Measurements from ENCODE around the gene CASZ1. TPM values are rescaled to one million over a fixed set of nuclear protein-coding genes. Genes with fewer than 3 reads are reported as not detected.
A peak's percentile ranks its signal among the peaks of the same experiment; 100 is the strongest.

CASZ1 gene
- total and polyA plus RNA-seq, 4 experiments from 2014 or later: 0.13 to 8.8 (median 4.7) TPM

DNA sequence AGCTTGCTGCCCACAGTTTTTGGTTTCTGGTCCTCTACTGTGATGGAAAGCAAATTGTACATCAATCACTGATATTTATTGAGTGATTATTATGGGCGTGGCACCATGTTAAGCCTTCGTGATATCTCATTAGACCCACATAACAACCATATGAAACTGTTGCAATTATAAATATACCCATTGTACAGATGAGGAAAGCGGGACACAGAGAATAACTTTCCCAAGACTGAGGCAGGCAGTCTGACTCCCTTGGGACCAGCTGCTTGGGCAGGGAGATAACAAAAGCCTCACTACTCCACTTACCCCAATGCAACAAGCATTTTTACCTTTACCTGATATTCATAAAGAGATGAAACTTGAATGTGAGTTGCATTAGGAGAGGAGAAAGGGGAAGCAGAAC is 4.3 kb upstream of the CASZ1 start:
- Mint-ChIP-seq H3K4me1 (peaks cover 0 to 9% (median 2%) of the 10 kb centered on the region in 4 donors), H3K27me3 (peaks cover 29 to 43% of the 10 kb centered on the region in 2 donors), H3K9me3 (no peaks in the 10 kb centered on the region), H3K36me3 (no peaks in the 10 kb centered on the region), H3K27ac (no peak overlapping the region), H3K4me3 (no peak overlapping the region)
- ChIA-PET CTCF (ENCODE audit: partially characterized antibody) (no interaction called here), POLR2A (ENCODE audit: partially characterized antibody) (no interaction called here)
- peaks cover 9% of the 10 kb centered on the region for H3K27me3 ChIP-seq (ENCODE audit: insufficient read depth, low read length)
- intact Hi-C loops (cut with micrococcal nuclease): no loop called here
- no peak overlapping the region for H3K4me3 ChIP-seq (ENCODE audit: low read length in 2 of 2)
- H3K36me3 ChIP-seq (ENCODE audit: insufficient read depth, low read length): no peaks in the 10 kb centered on the region
- no peaks in the 10 kb centered on the region for H3K9me3 ChIP-seq (ENCODE audit: control insufficient read depth in 1 of 2, low read length in 2 of 2)
- DNase-seq: no peak
- no peak overlapping the region for H3K27ac ChIP-seq (ENCODE audit: low read depth, low read length)
- H3K4me1 ChIP-seq (ENCODE audit: insufficient read depth, low read length): peaks cover under 1% of the 10 kb centered on the region

DNA sequence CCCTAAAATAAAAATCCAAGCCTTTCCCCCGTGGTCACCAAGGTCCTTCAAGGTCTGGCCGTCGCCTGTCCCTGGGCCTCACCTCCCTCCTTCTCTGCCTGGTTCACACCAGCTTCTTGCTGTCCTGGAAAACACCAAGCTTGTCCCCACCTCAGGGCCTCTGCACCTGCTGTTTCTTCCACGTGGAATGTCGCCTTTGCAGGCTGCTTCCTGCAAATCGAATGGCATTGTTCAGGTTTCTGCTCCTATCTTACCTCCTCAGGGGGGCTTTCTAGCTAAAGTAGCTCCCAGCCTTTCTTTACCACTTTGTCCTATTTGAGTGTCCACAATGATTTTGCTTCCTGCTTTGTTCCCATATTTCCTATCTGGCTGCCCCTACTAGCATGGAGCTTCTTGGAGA is 3.3 kb upstream of the CASZ1 start:
- Mint-ChIP-seq H3K9me3 (peaks cover 0 to 1% (median 0%) of the 10 kb centered on the region in 8 donors), H3K36me3 (no peaks in the 10 kb centered on the region), H3K4me3 (no peak overlapping the region), H3K4me1 (peaks cover 0 to 10% (median 6%) of the 10 kb centered on the region in 4 donors), H3K27ac (no peak overlapping the region), H3K27me3 (peaks cover 31 to 47% of the 10 kb centered on the region in 2 donors)
- no peak for DNase-seq
- Histone ChIP-seq H3K27me3 (ENCODE audit: insufficient read depth, low read length) (peaks cover 9% of the 10 kb centered on the region), H3K9me3 (ENCODE audit: control insufficient read depth in 1 of 2, low read length in 2 of 2) (no peaks in the 10 kb centered on the region), H3K4me1 (ENCODE audit: insufficient read depth, low read length) (peaks cover 7% of the 10 kb centered on the region), H3K4me3 (ENCODE audit: low read length in 2 of 2) (no peak overlapping the region), H3K27ac (ENCODE audit: low read depth, low read length) (no peak overlapping the region), H3K36me3 (ENCODE audit: insufficient read depth, low read length) (no peaks in the 10 kb centered on the region)
- intact Hi-C loops (cut with micrococcal nuclease): no loop called here
- ChIA-PET POLR2A (ENCODE audit: partially characterized antibody) (no interaction called here), CTCF (ENCODE audit: partially characterized antibody) (no interaction called here)

DNA sequence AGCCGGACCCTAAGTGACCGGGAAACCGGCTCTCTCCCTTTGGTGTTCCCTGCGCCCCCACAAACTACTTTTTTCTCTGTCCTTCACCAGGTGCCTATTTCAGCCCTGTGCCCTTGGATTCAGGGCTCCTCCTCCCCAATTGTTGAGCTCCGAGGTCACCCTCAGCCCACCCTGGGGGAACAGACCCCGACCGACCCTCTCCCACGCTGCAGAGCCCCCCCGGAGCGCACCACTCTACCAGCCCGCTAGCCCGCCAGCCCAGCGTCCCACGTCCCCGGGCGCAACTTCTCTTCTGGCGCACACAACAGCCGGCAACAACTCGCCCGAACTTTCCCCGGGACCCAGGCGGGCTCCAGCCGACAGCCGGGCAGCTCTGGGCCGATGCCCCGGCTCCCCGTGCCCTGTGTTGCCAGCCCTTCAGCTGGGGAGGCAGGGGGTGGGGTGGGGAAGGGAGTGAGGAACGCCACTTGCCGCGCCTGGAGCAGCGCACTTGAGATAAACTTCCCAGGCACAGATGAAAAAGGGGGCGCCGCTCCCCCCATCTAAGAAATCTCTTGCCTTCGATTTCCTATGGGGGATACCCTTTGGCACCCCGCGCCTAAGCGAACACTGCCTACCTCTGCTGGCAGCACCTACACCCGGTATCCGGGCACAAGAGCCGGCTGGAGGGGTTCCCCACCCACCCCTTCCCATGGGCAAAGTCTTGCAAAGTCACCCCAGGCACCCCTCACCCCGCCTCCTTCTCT is 997 bp downstream of the CASZ1 start:
- H3K27me3 ChIP-seq (ENCODE audit: insufficient read depth, low read length): peaks cover 20% of the 10 kb centered on the region

DNA sequence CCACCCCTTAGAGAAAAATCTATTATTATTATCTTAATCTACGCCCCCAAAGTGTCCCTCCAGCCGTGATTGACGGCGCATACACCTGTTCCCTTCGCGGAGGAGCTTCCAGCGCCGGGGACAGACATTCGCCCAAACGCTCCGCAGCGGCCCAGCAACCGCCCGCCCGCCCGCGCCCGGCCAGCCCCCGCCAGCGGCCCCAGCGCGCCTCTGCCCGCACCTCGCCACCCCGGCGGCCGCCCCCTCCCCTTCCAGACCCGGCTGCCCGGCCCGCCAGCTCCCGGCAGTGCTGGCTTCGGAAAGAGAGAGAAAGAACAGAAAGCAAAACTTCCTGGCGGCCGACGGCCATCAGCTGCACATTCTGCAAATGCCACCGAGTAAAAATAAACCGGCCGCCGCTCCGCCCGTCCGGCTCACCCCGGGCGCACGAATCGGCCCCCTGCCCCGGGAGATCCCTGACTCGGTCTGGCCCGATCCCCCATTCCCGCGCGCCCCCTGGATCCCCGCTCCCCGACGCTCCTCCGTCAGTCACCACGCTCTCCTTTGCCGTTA is 1.6 kb downstream of the CASZ1 start:
- Mint-ChIP-seq H3K9me3 (peaks cover 0 to 1% (median 0%) of the 10 kb centered on the region in 8 donors), H3K27ac (no peak overlapping the region), H3K4me3 (peak overlapping the region; percentile 52 to 84 (median 74)), H3K4me1 (peaks cover 7 to 23% (median 14%) of the 10 kb centered on the region in 4 donors), H3K27me3 (peaks cover 34 to 38% of the 10 kb centered on the region in 2 donors), H3K36me3 (no peaks in the 10 kb centered on the region)
- POLR2A ChIA-PET (ENCODE audit: partially characterized antibody): no interaction called here
- Histone ChIP-seq H3K27me3 (ENCODE audit: insufficient read depth, low read length) (peaks cover 23% of the 10 kb centered on the region), H3K4me1 (ENCODE audit: insufficient read depth, low read length) (peaks cover 22% of the 10 kb centered on the region), H3K9me3 (ENCODE audit: control insufficient read depth in 1 of 2, low read length in 2 of 2) (no peaks in the 10 kb centered on the region), H3K36me3 (ENCODE audit: insufficient read depth, low read length) (no peaks in the 10 kb centered on the region), H3K27ac (ENCODE audit: low read depth, low read length) (no peak overlapping the region), H3K4me3 (ENCODE audit: low read length in 2 of 2) (no peak overlapping the region)
- CTCF ChIA-PET (ENCODE audit: partially characterized antibody): no interaction called here
- no peak for DNase-seq
- intact Hi-C loops (cut with micrococcal nuclease): no loop called here

More for the DNA sequence above, 997 bp downstream of the CASZ1 start:
- no peaks in the 10 kb centered on the region for H3K36me3 ChIP-seq (ENCODE audit: insufficient read depth, low read length)
- ChIA-PET POLR2A (ENCODE audit: partially characterized antibody) (no interaction called here), CTCF (ENCODE audit: partially characterized antibody) (no interaction called here)
- Mint-ChIP-seq H3K4me1 (peaks cover 7 to 23% (median 14%) of the 10 kb centered on the region in 4 donors), H3K4me3 (peak overlapping the region; percentile 52 to 84 (median 74)), H3K27ac (no peak overlapping the region), H3K27me3 (peaks cover 37 to 42% of the 10 kb centered on the region in 2 donors), H3K9me3 (peaks cover 0 to 1% (median 0%) of the 10 kb centered on the region in 8 donors), H3K36me3 (no peaks in the 10 kb centered on the region)
- peaks cover 22% of the 10 kb centered on the region for H3K4me1 ChIP-seq (ENCODE audit: insufficient read depth, low read length)
- H3K27ac ChIP-seq (ENCODE audit: low read depth, low read length): no peak overlapping the region
- intact Hi-C loops (cut with micrococcal nuclease): no loop called here
- no peaks in the 10 kb centered on the region for H3K9me3 ChIP-seq (ENCODE audit: control insufficient read depth in 1 of 2, low read length in 2 of 2)
- no peak overlapping the region for H3K4me3 ChIP-seq (ENCODE audit: low read length in 2 of 2)
- no peak for DNase-seq

DNA sequence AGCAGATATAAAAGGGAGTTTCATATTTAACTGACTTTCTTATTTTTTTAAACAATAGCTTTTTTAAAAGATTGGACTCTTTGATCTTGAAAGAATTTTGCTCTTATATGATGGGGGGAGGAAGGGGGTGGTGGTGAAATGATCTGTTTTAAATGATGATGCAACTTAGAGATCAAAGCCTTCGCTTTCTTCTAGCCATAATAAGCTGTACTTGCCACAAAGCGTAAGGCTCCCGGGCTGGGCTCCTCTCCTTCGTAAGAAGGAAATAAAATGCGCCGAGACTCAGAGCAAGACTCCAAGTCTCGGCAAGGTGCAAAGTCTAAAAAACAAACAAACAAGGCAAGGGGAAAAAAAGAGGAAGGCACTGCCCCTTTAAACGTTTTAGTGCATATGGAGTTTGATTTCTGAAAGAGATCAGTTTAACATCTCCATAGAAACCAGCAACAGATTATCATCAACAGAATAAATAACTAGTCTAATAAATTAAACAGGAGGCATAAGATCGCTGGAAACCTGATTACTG is 3.3 kb downstream of the CASZ1 start:
- H3K9me3 Mint-ChIP-seq: peaks cover 0 to 1% (median 0%) of the 10 kb centered on the region in 8 donors
- H3K27me3 Mint-ChIP-seq: peaks cover 24 to 26% of the 10 kb centered on the region in 2 donors
- H3K9me3 ChIP-seq (ENCODE audit: control insufficient read depth in 1 of 2, low read length in 2 of 2): no peaks in the 10 kb centered on the region
- no peaks in the 10 kb centered on the region for H3K36me3 ChIP-seq (ENCODE audit: insufficient read depth, low read length)
- H3K4me3 ChIP-seq (ENCODE audit: low read length in 2 of 2): no peak overlapping the region
- H3K4me1 Mint-ChIP-seq: peaks cover 7 to 23% (median 14%) of the 10 kb centered on the region in 4 donors
- ChIA-PET CTCF (ENCODE audit: partially characterized antibody) (no interaction called here), POLR2A (ENCODE audit: partially characterized antibody) (interaction anchor here (0.6 kb wide), 1 partner anchor 395 kb away, joined by 4 read pairs; no protein-coding TSS in a partner anchor)
- H3K27ac Mint-ChIP-seq: no peak overlapping the region
- H3K27ac ChIP-seq (ENCODE audit: low read depth, low read length): no peak overlapping the region
- peaks cover 22% of the 10 kb centered on the region for H3K4me1 ChIP-seq (ENCODE audit: insufficient read depth, low read length)
- intact Hi-C loops (cut with micrococcal nuclease): no loop called here
- H3K27me3 ChIP-seq (ENCODE audit: insufficient read depth, low read length): peaks cover 27% of the 10 kb centered on the region
- H3K4me3 Mint-ChIP-seq: peak overlapping the region in 7 of 8 donors; percentile 23 to 71 (median 68)
- DNase-seq: no peak
- H3K36me3 Mint-ChIP-seq: no peaks in the 10 kb centered on the region

DNA sequence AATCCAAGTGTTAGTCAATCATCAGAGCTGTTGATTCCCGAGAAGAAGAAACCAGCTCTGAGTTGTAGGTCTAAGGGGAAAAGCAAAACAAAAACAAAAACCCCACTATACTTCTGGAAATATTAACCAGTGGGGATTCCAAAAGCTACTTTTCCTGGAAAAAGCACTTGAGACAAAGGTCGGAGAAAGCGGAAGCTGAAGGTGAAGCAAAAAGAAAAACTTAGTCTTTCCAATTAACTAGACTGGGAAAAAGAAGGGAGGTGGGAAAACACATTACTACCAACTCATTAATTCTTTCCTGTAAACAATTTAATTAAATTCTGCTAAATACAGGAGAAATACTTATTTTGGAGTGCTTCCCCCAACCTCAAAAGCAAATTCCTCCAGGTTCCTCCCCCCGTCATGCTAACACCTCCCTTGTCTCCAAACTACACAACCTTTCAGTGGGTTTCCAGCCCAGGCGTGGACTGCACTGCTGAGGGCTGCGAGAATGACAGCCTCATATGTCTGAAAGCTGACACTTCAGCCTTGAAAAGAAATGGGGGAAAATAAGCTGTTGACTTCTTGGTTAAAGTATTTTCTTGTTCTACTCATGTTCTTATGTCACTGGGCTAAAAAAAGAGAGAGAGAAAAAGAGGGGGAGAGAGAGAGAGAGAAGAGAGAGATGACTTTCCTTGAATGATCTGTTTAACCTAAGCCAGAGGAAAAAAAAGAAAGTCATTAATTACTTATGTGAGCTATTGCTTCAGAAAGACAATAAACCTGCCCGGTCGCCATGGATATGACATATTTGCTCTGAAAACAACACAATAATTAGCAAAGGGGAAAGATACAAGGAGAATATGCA is 5.1 kb downstream of the CASZ1 start:
- CTCF ChIA-PET (ENCODE audit: partially characterized antibody): no interaction called here
- H3K27me3 ChIP-seq (ENCODE audit: insufficient read depth, low read length): peaks cover 19% of the 10 kb centered on the region
- intact Hi-C loops (cut with micrococcal nuclease): no loop called here

More for the DNA sequence above, 5.1 kb downstream of the CASZ1 start:
- H3K4me1 ChIP-seq (ENCODE audit: insufficient read depth, low read length): peaks cover 22% of the 10 kb centered on the region
- Mint-ChIP-seq H3K9me3 (peaks cover 0 to 1% (median 0%) of the 10 kb centered on the region in 8 donors), H3K4me3 (no peak overlapping the region), H3K27ac (no peak overlapping the region), H3K4me1 (peaks cover 7 to 20% (median 14%) of the 10 kb centered on the region in 4 donors), H3K27me3 (peaks cover 24 to 30% of the 10 kb centered on the region in 2 donors), H3K36me3 (no peaks in the 10 kb centered on the region)
- DNase-seq: no peak
- no peaks in the 10 kb centered on the region for H3K9me3 ChIP-seq (ENCODE audit: control insufficient read depth in 1 of 2, low read length in 2 of 2)
- H3K36me3 ChIP-seq (ENCODE audit: insufficient read depth, low read length): no peaks in the 10 kb centered on the region
- POLR2A ChIA-PET (ENCODE audit: partially characterized antibody): no interaction called here
- H3K27ac ChIP-seq (ENCODE audit: low read depth, low read length): no peak overlapping the region
- no peak overlapping the region for H3K4me3 ChIP-seq (ENCODE audit: low read length in 2 of 2)
